Cardiac fibroblast (primary cell): ENCODE results near the gene CELF1.
"Not testable (repeated sequence)": the region's sequence is repeated elsewhere in the genome, so short reads cannot be mapped to it uniquely, and the experiment has no call there.

ENCODE experiments used
- DNase-seq, 2 donors: peaks; one replicate each; pipeline versions ENCODE4 v3.0.0 to v3.0.0-alpha.2; 2010; ENCODE audit warnings: low read depth in 2 of 2
- H3K4me3 ChIP-seq, 2 donors: replicated peaks in 1 of 2; 1 replicate in 1 of 2; 2 replicates in 1 of 2; pipeline ENCODE4 v1.5.1; 2011; ENCODE audit warnings: low read depth in 2 of 2, low read length in 2 of 2, mild to moderate bottlenecking in 2 of 2, moderate library complexity in 1 of 2
- TF ChIP-seq, protein P1 (sequence below): IDR thresholded peaks from one replicate; pipeline ENCODE4 v1.5.1; 2011; ENCODE audit warnings: low read depth, mild to moderate bottlenecking, low read length, inconsistent platforms

CELF1 gene

DNA sequence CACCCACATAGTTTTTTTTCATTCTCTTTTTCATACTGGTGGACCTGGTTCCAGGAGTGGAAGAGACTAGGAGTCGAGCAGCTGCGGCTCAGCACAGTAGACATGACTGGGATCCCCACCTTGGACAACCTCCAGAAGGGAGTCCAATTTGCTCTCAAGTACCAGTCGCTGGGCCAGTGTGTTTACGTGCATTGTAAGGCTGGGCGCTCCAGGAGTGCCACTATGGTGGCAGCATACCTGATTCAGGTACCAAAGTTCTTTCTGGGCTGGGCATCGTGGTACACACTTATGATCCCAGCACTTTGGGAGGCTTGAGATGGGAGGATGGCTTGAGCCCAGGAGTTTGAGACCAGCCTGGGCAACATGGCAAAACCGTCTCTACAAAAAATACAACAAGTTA lies 16.7 kb upstream of the CELF1 start:
- H3K4me3 ChIP-seq = no peak overlapping the region
- DNase-seq = no peak
- TF ChIP-seq, protein P1, sequence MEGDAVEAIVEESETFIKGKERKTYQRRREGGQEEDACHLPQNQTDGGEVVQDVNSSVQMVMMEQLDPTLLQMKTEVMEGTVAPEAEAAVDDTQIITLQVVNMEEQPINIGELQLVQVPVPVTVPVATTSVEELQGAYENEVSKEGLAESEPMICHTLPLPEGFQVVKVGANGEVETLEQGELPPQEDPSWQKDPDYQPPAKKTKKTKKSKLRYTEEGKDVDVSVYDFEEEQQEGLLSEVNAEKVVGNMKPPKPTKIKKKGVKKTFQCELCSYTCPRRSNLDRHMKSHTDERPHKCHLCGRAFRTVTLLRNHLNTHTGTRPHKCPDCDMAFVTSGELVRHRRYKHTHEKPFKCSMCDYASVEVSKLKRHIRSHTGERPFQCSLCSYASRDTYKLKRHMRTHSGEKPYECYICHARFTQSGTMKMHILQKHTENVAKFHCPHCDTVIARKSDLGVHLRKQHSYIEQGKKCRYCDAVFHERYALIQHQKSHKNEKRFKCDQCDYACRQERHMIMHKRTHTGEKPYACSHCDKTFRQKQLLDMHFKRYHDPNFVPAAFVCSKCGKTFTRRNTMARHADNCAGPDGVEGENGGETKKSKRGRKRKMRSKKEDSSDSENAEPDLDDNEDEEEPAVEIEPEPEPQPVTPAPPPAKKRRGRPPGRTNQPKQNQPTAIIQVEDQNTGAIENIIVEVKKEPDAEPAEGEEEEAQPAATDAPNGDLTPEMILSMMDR = no peak

DNA sequence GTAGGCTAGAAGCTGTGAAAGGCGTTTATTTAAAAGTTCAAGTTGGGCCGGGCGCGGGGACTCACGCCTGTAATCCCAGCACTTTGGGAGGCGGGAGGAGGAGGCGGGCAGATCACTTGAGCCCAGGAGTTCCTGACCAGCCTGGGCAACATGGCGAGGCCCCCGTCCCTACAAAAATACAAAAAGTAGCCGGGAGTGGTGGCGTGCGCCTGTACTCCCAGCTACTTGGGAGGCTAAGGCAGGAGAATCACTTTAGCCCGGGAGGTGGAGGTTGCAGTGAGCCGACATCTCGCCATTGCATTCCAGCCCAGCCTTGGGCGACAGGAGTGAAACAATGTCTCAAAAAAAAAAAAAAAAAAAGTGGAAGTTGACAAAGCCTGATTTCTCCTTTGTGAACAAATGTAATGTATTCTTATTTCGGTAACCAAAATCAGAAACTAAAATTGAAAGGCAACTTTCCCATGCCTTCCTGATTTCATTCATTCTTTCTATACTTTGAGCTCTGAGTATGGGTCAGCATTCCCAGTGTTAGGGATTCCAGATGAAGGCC lies 13.3 kb upstream of the CELF1 start:
- TF ChIP-seq, protein P1 = no peak
- peak overlapping the region; percentile 64 to 81 for H3K4me3 ChIP-seq
- peak in 1 of 2 donors; percentile 18 for DNase-seq

GRCh38 chr11:47565340-47566148 lies 12.6 kb upstream of the CELF1 start, which contains the start of gene PTPMT1:
Gene PTPMT1 (plus strand): TSS chr11:47565599. CDS start chr11:47565623, 24 bp downstream.
- peak; percentile 66 to 73 for DNase-seq
- TF ChIP-seq, protein P1 = no peak
- peak within 1 kb of the TSS; percentile 64 to 81 for H3K4me3 ChIP-seq

DNA sequence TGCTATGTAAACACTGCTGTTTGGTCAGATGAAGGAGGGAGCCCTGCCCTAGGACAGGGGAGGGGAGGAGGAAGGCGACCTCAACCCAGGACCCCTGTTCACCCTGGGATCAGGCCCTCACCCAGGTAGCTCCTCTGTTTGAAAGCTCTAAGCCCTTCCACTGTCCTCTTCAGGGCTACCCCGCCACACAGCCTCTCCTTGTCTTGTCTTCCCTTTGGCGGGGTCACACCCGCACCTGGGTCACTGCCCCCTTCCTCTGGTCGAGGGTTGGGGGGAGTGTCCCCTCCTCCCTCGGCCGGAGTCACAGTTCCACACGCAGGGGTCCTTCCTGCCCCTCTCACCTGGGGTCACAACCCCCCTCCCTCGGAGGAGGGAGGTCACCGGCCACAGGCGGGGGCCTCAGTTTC lies 12.0 kb upstream of the CELF1 start:
- H3K4me3 ChIP-seq = peak overlapping the region; percentile 64 to 81
- DNase-seq = no peak

DNA sequence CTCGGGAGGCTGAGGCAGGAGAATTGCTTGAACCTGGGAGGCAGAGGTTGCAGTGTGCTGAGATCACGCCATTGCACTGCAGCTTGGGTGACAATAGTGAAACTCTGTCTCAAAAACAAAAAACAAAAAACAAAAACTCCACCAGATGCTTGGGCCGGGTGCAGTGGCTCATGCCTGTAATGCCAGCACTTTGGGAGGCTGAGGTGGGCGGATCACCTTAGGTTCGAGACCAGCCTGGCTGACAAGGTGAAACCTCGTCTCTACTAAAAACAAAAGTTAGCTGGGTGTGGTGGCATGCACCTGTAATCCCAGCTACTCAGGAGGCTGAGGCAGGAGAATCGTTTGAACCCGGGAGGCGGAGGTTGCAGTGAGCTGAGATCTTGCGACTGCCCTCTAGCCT lies 11.4 kb upstream of the CELF1 start:
- not testable (repeated sequence) for DNase-seq, H3K4me3 ChIP-seq

More for the DNA sequence above, 12.0 kb upstream of the CELF1 start:
- TF ChIP-seq, protein P1 = no peak

DNA sequence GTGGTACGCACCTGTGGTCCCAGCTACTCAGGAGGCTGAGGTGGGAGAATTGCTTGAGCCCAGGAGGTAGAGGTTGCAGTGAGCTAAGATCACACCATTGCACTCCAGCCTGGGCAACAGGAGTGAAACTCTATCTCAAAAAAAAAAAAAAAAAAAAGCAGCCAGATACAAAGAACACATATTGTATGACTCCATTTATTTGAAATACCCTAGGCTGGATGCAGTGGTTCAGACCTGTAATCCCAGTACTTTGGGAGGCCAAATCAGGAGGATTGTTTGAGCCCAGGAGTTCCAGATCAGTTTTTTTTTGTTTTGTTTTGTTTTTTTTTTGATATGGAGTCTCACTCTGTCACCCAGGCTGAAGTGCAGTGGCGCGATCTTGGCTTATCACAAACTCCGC lies 9.5 kb upstream of the CELF1 start:
- not testable (repeated sequence) for DNase-seq, H3K4me3 ChIP-seq

DNA sequence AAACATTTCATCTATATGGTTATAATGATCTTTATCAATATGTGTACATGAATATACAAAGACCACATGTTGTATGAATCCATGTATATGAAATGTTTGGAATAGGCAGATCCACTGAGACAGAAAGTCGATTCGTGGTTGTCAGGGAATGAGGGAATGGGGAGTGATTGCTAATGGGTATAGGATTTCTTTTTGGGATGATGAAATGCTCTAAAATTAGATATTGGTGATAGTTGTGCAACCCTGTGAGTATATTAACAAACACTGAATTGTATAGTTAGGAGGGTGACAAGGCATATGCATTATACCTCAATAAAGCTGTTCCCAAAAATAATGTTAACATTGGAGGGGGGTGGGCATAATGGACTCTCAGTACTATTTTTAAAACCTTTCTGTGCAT lies 7.5 kb upstream of the CELF1 start:
- H3K4me3 ChIP-seq = no peak overlapping the region
- peak in 1 of 2 donors; percentile 36 for DNase-seq
- TF ChIP-seq, protein P1 = no peak

DNA sequence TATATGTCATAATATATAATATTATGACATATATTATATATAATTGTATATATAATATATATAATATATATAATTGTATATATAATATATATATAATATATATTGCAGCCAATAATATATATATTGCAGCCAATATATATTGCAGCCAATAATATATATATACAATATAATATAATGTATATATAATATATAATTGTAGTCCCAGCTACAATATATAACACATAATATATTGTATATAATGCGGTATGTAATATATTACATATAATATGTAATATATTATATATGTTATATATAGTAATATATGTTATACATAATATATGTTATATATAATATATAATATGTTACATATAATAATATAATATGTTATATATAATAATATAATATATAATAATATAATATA lies 5.8 kb upstream of the CELF1 start:
- no peak overlapping the region for H3K4me3 ChIP-seq
- DNase-seq = no peak
- TF ChIP-seq, protein P1 = no peak

- not testable (repeated sequence) for H3K4me3 ChIP-seq, DNase-seq
Measured at GRCh38 chr11:47557004-47557403, 4.1 kb upstream of the CELF1 start.
